Activated CD8-positive, alpha-beta T cell treated with anti-CD3 and anti-CD28 coated beads for 36 hours (primary cell): ENCODE data around the gene A2M. TPM values are rescaled to one million over a fixed set of nuclear protein-coding genes. Genes with fewer than 3 reads are reported as not detected.

Experiments used
- ATAC-seq: fragments of 200-7000 bp; cut with Tn5 transposase; one replicate; pipeline ENCODE4 v1.10.0; 2021; ENCODE audit warnings: mild to moderate bottlenecking, moderate library complexity
- CTCF ChIA-PET: fragments of 350-600 bp; sonication (Branson Sonifier 250); formaldehyde crosslinking; loops from one replicate; lab custom pipeline; 2021; ENCODE audit warnings: antibody characterized with exemption; lab: Charles Lee
- POLR2A ChIA-PET: fragments of 350-600 bp; sonication (Branson Sonifier 250); formaldehyde crosslinking; loops from one replicate; lab custom pipeline; 2021; ENCODE audit warnings: antibody characterized with exemption; lab: Charles Lee
- DNase-seq: peaks from one replicate; pipeline ENCODE4 v3.0.0-alpha.2; 2020
- H3K27ac Mint-ChIP-seq: one replicate; pipeline ENCODE4 v1.8.0; 2021; ENCODE audit warnings: mild to moderate bottlenecking, mixed read lengths
- H3K27me3 Mint-ChIP-seq: one replicate; pipeline ENCODE4 v1.8.0; 2021; ENCODE audit warnings: mixed read lengths
- H3K36me3 Mint-ChIP-seq: one replicate; pipeline ENCODE4 v1.8.0; 2021; ENCODE audit warnings: low read depth, mixed read lengths
- H3K4me1 Mint-ChIP-seq: one replicate; pipeline ENCODE4 v1.8.0; 2021; ENCODE audit warnings: low read depth, mixed read lengths
- H3K4me3 Mint-ChIP-seq: one replicate; pipeline ENCODE4 v1.8.0; 2021; ENCODE audit warnings: mild to moderate bottlenecking, moderate library complexity, mixed read lengths
- H3K9me3 Mint-ChIP-seq: one replicate; pipeline ENCODE4 v1.8.0; 2021; ENCODE audit warnings: mixed read lengths
- CTCF ChIP-seq: fragments of 200-600 bp; IDR thresholded peaks from one replicate; pipeline ENCODE4 v1.8.0; 2022; ENCODE audit warnings: antibody characterized with exemption, mild to moderate bottlenecking
- intact Hi-C: fragments of 100-400 bp; cut with micrococcal nuclease; formaldehyde crosslinking; loops from one replicate; pipeline ENCODE4 v1.10.0; 2022
- total RNA-seq, 2 experiments: library from RNA; stranded (reverse); gene quantifications; one replicate each; pipeline ENCODE4 v1.2.3, GENCODE V29; 2021

The A2M gene
- total RNA-seq, 2 experiments from 2014 or later: not detected

- Mint-ChIP-seq H3K4me1 (peaks cover 58% of the 10 kb centered on the region), H3K27ac (peak overlapping the region; percentile 23), H3K36me3 (peaks cover 23% of the 10 kb centered on the region), H3K9me3 (peaks cover 7% of the 10 kb centered on the region), H3K27me3 (peaks cover 2% of the 10 kb centered on the region), H3K4me3 (no peak overlapping the region)
- TF ChIP-seq CTCF: no peak
- ATAC-seq (peak; percentile 60), DNase-seq (no peak)
- POLR2A ChIA-PET: interaction anchor here (0.8 to 5.7 kb wide), 4 partner anchors 36 to 155 kb away, joined by 3 to 30 read pairs (median 3); partner anchors contain the start of gene M6PR
- CTCF ChIA-PET: interaction anchor here (1.0 to 3.2 kb wide), 4 partner anchors 9 to 82 kb away, joined by 3 to 26 read pairs (median 4); partner anchors contain the start of gene M6PR
- intact Hi-C loops: no loop called here
Observed at GRCh38 chr12:9032202-9032964, 83.3 kb downstream of the A2M start.

GRCh38 chr12:9030776-9031175 lies 84.9 kb downstream of the A2M start:
- no peak overlapping the region for H3K4me3 Mint-ChIP-seq
- H3K4me1 Mint-ChIP-seq: peaks cover 49% of the 10 kb centered on the region
- peak overlapping the region; percentile 68 for H3K27ac Mint-ChIP-seq

GRCh38 chr12:9027161-9028059 lies 88.3 kb downstream of the A2M start:
- POLR2A ChIA-PET: interaction anchor here (0.7 to 2.5 kb wide), 8 partner anchors 10 to 77 kb away, joined by 3 to 21 read pairs (median 4); partner anchors contain the start of gene M6PR
- Mint-ChIP-seq H3K36me3 (peaks cover 12% of the 10 kb centered on the region), H3K27ac (peak overlapping the region; percentile 94), H3K27me3 (peaks cover 2% of the 10 kb centered on the region), H3K4me3 (peak overlapping the region; percentile 60), H3K9me3 (peaks cover 10% of the 10 kb centered on the region), H3K4me1 (peaks cover 40% of the 10 kb centered on the region)
- intact Hi-C loops: loop anchor here (5.0 kb wide), 1 partner anchor 35 kb away; no protein-coding TSS in a partner anchor
- DNase-seq (peak; percentile 76), ATAC-seq (no peak)
- CTCF ChIA-PET: interaction anchor here (0.8 to 4.3 kb wide), 7 partner anchors 9 to 383 kb away, joined by 3 to 41 read pairs (median 5); partner anchors contain the start of genes KLRG1 and M6PR
- no peak for TF ChIP-seq CTCF

More at GRCh38 chr12:9030776-9031175, 84.9 kb downstream of the A2M start:
- peaks cover 23% of the 10 kb centered on the region for H3K36me3 Mint-ChIP-seq
- H3K9me3 Mint-ChIP-seq: peaks cover 7% of the 10 kb centered on the region
- ATAC-seq (no peak), DNase-seq (no peak)
- TF ChIP-seq CTCF: no peak
- peaks cover 2% of the 10 kb centered on the region for H3K27me3 Mint-ChIP-seq
- intact Hi-C loops: no loop called here
- ChIA-PET CTCF (interaction anchor here (0.8 to 3.2 kb wide), 5 partner anchors 9 to 116 kb away, joined by 3 to 26 read pairs (median 4); partner anchors contain the start of genes M6PR and PHC1), POLR2A (interaction anchor here (1.1 to 5.7 kb wide), 2 partner anchors 21 to 81 kb away, joined by 3 to 30 read pairs; partner anchors contain the start of gene M6PR)

GRCh38 chr12:9024512-9024911 lies 91.2 kb downstream of the A2M start:
- Mint-ChIP-seq H3K27me3 (peaks cover 2% of the 10 kb centered on the region), H3K9me3 (peaks cover 16% of the 10 kb centered on the region), H3K4me1 (peaks cover 33% of the 10 kb centered on the region), H3K36me3 (peaks cover 22% of the 10 kb centered on the region), H3K27ac (no peak overlapping the region), H3K4me3 (no peak overlapping the region)
- no peak for DNase-seq
- no peak for TF ChIP-seq CTCF
- intact Hi-C loops: loop anchor here (2.0 kb wide), 2 partner anchors 14 kb away; no protein-coding TSS in a partner anchor
- POLR2A ChIA-PET: interaction anchor here (0.6 to 2.1 kb wide), 5 partner anchors 33 to 219 kb away, joined by 3 to 24 read pairs (median 3); partner anchors contain the start of genes KLRG1 and M6PR
- peak; percentile 50 for ATAC-seq
- CTCF ChIA-PET: interaction anchor here (1.1 to 4.3 kb wide), 3 partner anchors 14 to 74 kb away, joined by 3 to 41 read pairs (median 4); partner anchors contain the start of gene M6PR
